Astrocyte of the spinal cord (primary cell): Measurements from ENCODE around the gene RRAD.

ENCODE experiments used
- DNase-seq: peaks from one replicate; pipeline ENCODE4 v3.0.0; 2011; ENCODE audit warnings: low read depth, low spot score
- H3K4me3 ChIP-seq: 2 replicates; pipeline ENCODE4 v1.5.1; 2011; ENCODE audit warnings: low read depth, mild to moderate bottlenecking, low read length, moderate library complexity
- in situ Hi-C: cut with HindIII; loops from 2 replicates; pipeline ENCODE4 v1.10.0; 2017; ENCODE audit warnings: low sequenced_read_pairs
- TF ChIP-seq, protein P1 (sequence below): IDR thresholded peaks from 2 replicates; pipeline ENCODE4 v1.5.1; 2012; ENCODE audit warnings: low read depth, mild to moderate bottlenecking, low read length, inconsistent platforms

RRAD gene

DNA sequence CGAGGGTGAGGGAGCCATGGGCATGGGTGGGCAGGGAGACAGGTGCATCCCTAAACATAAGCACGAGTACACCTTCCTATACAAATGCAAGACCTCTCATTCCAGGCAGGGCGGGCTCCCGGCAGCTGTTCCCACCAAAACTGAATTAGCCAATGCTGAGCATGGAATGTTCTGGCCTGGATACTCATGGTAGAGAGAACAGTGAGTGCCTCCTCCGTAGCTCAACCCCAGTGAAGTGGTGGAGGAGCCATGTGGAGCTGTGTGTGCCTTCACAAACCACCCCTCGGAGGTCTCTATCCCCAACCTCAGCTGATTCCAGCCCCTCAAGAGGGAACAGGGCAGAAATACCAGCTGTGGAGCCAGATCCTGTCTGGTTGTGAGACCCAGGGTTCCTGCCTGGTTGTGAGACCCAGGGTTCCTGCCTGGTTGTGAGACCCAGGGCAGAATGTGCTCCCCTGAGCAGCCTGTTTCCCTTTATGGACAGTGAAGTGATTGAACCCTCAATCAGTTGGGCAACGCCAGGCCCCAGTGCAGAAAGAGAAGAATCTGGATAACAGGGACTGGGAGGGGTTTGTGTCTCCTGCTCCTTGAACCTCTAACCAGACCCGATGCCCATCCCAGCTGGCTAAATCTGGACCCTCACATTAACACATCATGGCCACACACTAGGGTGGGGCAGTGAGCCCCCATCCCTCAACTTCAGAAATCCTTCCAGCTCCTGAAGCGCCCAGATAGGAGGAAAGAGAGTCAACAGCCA, 4.2 kb downstream of the RRAD start:
- in situ Hi-C loops = no loop called here
- no peak for DNase-seq
- TF ChIP-seq, protein P1, sequence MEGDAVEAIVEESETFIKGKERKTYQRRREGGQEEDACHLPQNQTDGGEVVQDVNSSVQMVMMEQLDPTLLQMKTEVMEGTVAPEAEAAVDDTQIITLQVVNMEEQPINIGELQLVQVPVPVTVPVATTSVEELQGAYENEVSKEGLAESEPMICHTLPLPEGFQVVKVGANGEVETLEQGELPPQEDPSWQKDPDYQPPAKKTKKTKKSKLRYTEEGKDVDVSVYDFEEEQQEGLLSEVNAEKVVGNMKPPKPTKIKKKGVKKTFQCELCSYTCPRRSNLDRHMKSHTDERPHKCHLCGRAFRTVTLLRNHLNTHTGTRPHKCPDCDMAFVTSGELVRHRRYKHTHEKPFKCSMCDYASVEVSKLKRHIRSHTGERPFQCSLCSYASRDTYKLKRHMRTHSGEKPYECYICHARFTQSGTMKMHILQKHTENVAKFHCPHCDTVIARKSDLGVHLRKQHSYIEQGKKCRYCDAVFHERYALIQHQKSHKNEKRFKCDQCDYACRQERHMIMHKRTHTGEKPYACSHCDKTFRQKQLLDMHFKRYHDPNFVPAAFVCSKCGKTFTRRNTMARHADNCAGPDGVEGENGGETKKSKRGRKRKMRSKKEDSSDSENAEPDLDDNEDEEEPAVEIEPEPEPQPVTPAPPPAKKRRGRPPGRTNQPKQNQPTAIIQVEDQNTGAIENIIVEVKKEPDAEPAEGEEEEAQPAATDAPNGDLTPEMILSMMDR = no peak
- no peak overlapping the region for H3K4me3 ChIP-seq

DNA sequence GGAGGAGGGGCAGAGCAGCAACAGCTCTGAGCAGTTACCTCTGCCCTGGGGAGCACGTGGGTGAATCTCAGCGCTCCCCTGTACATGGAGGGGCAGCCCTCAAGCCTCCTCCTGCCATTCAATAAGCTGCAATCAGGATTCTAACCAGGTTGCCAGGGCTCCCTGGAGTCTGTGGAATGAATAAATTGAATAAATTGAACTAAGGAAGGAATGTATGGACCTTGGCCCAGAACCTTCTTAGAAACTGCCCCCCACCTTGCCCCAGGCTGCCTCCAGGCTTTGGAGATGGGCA, 5.1 kb downstream of the RRAD start:
- H3K4me3 ChIP-seq = no peak overlapping the region
- no peak for DNase-seq
- in situ Hi-C loops = no loop called here
- TF ChIP-seq, protein P1 = no peak

DNA sequence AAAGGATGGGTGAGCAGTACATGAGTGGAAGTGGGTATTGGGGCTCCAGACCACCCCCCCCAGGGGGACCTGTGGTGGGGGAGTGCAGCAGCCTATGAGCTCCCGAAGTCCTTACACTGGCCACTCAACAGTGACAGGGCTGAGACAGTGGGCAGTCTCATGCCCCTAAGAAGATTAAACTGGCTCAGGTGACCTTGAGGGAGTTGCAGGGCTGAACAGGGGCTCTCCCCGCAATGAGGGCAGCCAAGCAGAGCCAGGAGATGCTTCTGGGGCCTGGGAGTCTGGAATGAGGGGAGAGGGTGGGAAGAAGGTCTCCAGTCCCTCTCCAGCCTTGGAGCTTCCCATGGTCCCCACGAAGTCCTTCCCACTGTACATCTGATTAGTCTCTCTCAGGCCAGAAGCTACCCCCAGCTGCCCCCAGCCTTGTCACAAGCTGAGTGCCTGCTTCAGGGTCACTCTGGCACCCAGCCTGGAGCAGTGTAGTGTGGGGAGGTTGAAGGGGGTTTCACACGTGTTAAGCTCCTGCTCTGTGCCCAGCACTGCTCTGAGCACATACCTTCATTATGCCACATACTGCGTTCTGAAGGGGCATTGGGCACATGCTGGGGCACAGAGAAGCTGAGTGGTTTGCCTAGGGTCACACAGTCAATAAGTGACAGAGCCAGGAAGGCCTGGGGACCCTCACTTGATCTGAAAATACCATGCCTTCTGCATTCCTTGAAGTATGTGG, 5.6 kb downstream of the RRAD start:
- TF ChIP-seq, protein P1 = no peak
- H3K4me3 ChIP-seq = no peak overlapping the region
- in situ Hi-C loops = no loop called here
- DNase-seq = no peak

- in situ Hi-C loops = no loop called here
- no peak within 1 kb of the TSS for H3K4me3 ChIP-seq
Observed at GRCh38 chr16:66918803-66919568, 6.3 kb downstream of the RRAD start, which contains the start of gene CDH16. Gene CDH16 (minus strand): TSS chr16:66918885. CDS start chr16:66918065, 820 bp downstream.

GRCh38 chr16:66918355-66918754, 7.0 kb downstream of the RRAD start:
- no peak for DNase-seq
- H3K4me3 ChIP-seq = no peak overlapping the region
- in situ Hi-C loops = no loop called here
- TF ChIP-seq, protein P1 = no peak

More at GRCh38 chr16:66918803-66919568, 6.3 kb downstream of the RRAD start, which contains the start of gene CDH16:
- TF ChIP-seq, protein P1 = no peak
- no peak for DNase-seq

GRCh38 chr16:66917741-66918140, 7.6 kb downstream of the RRAD start:
- TF ChIP-seq, protein P1 = no peak
- in situ Hi-C loops = no loop called here
- no peak for DNase-seq
- no peak overlapping the region for H3K4me3 ChIP-seq
